Astrocyte (in vitro differentiated cells and primary cell): ENCODE data around the gene KRTAP10-1. TPM values are rescaled to one million over a fixed set of nuclear protein-coding genes. Genes with fewer than 3 reads are reported as not detected.

Source experiments
- total RNA-seq: library from RNA; stranded (reverse); gene quantifications from 2 replicates; pipeline ENCODE4 v1.2.1, GENCODE V29; 2021

The KRTAP10-1 gene
- total RNA-seq, 1 donor from 2014 or later = not detected

Other genes starting within 250 kb of the KRTAP10-1 start
- 109 and 130 TPM in 2 replicates for gene PFKL, start 240.1 kb downstream of the KRTAP10-1 start, total RNA-seq
- gene CFAP410, start 200.8 kb downstream of the KRTAP10-1 start, total RNA-seq = 10.1 and 10.4 TPM in 2 replicates
- gene TRPM2, start 186.6 kb downstream of the KRTAP10-1 start, total RNA-seq = 0.48 and 0.79 TPM in 2 replicates
- 5.2 and 5.6 TPM in 2 replicates for gene LRRC3, start 84.7 kb downstream of the KRTAP10-1 start, total RNA-seq
- not detected in 2 replicates for gene KRTAP10-2, start 11.3 kb upstream of the KRTAP10-1 start, total RNA-seq
- gene KRTAP10-3, start 18.6 kb upstream of the KRTAP10-1 start, total RNA-seq = not detected in 2 replicates
- gene KRTAP10-4, start 33.5 kb upstream of the KRTAP10-1 start, total RNA-seq = not detected in 2 replicates
- not detected in 2 replicates for gene KRTAP10-5, start 40.4 kb upstream of the KRTAP10-1 start, total RNA-seq
- not detected in 2 replicates for gene KRTAP10-6, start 52.3 kb upstream of the KRTAP10-1 start, total RNA-seq
- gene KRTAP10-7, start 60.4 kb upstream of the KRTAP10-1 start, total RNA-seq = not detected in 2 replicates
- not detected in 2 replicates for gene KRTAP10-8, start 71.9 kb upstream of the KRTAP10-1 start, total RNA-seq
- not detected in 2 replicates for gene KRTAP10-9, start 86.9 kb upstream of the KRTAP10-1 start, total RNA-seq
- not detected in 2 replicates for gene KRTAP10-10, start 97.2 kb upstream of the KRTAP10-1 start, total RNA-seq
- not detected in 2 replicates for gene KRTAP10-11, start 106.2 kb upstream of the KRTAP10-1 start, total RNA-seq
- gene KRTAP12-4, start 114.5 kb upstream of the KRTAP10-1 start, total RNA-seq = not detected in 2 replicates
- gene KRTAP12-3, start 117.7 kb upstream of the KRTAP10-1 start, total RNA-seq = not detected in 2 replicates
- gene KRTAP12-2, start 126.7 kb upstream of the KRTAP10-1 start, total RNA-seq = not detected in 2 replicates
- not detected in 2 replicates for gene KRTAP12-1, start 142.0 kb upstream of the KRTAP10-1 start, total RNA-seq
- not detected in 2 replicates for gene KRTAP10-12, start 157.0 kb upstream of the KRTAP10-1 start, total RNA-seq
- not detected in 2 replicates for gene TSPEAR, start 171.4 kb upstream of the KRTAP10-1 start, total RNA-seq